Measurements from ENCODE around the gene SYNRG. TPM values are rescaled to one million over a fixed set of nuclear protein-coding genes. Genes with fewer than 3 reads are reported as not detected.
A peak's percentile ranks its signal among the peaks of the same experiment; 100 is the strongest.

The SYNRG gene
- total and polyA plus RNA-seq, 2 of the 13 experiments (the other 11 are each of a cell fraction or from before 2014, with no cell fraction given) = 7.3 to 8.7 TPM

DNA sequence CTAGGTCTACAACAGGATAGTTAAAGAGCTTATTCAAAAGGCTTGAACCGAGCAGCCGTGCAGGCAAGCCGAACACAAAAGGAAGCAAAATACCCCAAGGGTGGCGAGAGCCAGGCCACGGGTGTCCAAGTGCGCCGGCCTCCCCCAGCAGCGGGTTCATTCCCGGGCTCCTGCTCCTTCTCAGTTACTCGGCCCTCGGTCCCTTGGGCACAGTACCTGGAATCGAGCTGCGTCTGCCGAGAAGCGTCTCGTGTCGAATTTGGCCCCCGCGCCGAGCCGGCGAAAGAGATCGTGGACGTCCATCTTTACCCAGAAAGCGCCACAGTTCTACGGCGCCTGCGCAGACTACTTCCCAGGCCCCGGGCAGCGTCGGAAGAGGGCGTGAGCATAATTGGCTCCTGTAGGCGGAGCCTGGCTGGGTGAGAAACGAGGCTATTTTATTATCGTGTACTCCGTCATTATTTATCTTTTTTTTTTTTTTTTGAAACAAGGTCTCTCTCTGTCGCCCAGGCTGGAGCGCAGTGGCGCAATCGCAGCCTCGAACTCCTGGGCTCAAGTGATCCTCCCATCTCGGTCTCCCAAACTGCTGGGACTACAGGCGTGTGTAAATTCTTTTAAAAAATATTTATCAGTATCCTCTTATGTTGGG lies 34.0 kb upstream of the SYNRG start, which contains the start of gene DDX52 (continued):
- TF ChIP-seq FOXC1 (CRISPR knock-in tag; IDR thresholded peaks at IDR 0.05; ENCODE audit: borderline replicate concordance) (no peak; the same call in 1 of the 2 replicates), CBX5 (CRISPR knock-in tag; IDR thresholded peaks at IDR 0.05; ENCODE audit: borderline replicate concordance) (0 out of 2 replicates have a peak, but pooled peaks have one; percentile 39), ZNF83 (CRISPR knock-in tag; IDR thresholded peaks at IDR 0.05; ENCODE audit: borderline replicate concordance) (no peak), XBP1 (CRISPR knock-in tag; IDR thresholded peaks at IDR 0.05) (no peak), ZNF274 (CRISPR knock-in tag; IDR thresholded peaks at IDR 0.05) (peak; percentile 67; the same call in 1 of the 2 replicates), DNMT1 (CRISPR knock-in tag; IDR thresholded peaks at IDR 0.05) (no peak), SP1 (IDR thresholded peaks at IDR 0.05) (no peak), SP1 (CRISPR knock-in tag; IDR thresholded peaks at IDR 0.05) (0 out of 2 replicates have a peak, but pooled peaks have one; percentile 15), ZC3H13 (CRISPR knock-in tag; IDR thresholded peaks at IDR 0.05) (no peak), ZNF24 (IDR thresholded peaks at IDR 0.05) (no peak), NFYB (CRISPR knock-in tag; IDR thresholded peaks at IDR 0.05) (no peak), ZNF446 (CRISPR knock-in tag; IDR thresholded peaks at IDR 0.05) (no peak), SRSF9 (IDR thresholded peaks at IDR 0.05; ENCODE audit: borderline replicate concordance, insufficient read depth, low read depth, low read length, poor library complexity, severe bottlenecking) (no peak), ZZZ3 (CRISPR knock-in tag; IDR thresholded peaks at IDR 0.05; ENCODE audit: borderline replicate concordance) (no peak), SRY (CRISPR knock-in tag; IDR thresholded peaks at IDR 0.05) (no peak), ZNF674 (CRISPR knock-in tag; IDR thresholded peaks at IDR 0.05; ENCODE audit: low read depth) (no peak), RBM22 (optimal IDR thresholded peaks at IDR 0.05; ENCODE audit: low read length) (no peak), MZF1 (CRISPR knock-in tag; IDR thresholded peaks at IDR 0.05; ENCODE audit: borderline replicate concordance) (no peak), SNAI1 (CRISPR knock-in tag; IDR thresholded peaks at IDR 0.05; ENCODE audit: borderline replicate concordance) (peak; percentile 82; the same call in 1 of the 2 replicates)
- TF ChIP-seq, protein P1, sequence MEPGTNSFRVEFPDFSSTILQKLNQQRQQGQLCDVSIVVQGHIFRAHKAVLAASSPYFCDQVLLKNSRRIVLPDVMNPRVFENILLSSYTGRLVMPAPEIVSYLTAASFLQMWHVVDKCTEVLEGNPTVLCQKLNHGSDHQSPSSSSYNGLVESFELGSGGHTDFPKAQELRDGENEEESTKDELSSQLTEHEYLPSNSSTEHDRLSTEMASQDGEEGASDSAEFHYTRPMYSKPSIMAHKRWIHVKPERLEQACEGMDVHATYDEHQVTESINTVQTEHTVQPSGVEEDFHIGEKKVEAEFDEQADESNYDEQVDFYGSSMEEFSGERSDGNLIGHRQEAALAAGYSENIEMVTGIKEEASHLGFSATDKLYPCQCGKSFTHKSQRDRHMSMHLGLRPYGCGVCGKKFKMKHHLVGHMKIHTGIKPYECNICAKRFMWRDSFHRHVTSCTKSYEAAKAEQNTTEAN (CRISPR knock-in tag; conservative IDR thresholded peaks at IDR 0.05) = 0 out of 2 replicates have a peak, but pooled peaks have one; percentile 43
- TF ChIP-seq, protein P2, sequence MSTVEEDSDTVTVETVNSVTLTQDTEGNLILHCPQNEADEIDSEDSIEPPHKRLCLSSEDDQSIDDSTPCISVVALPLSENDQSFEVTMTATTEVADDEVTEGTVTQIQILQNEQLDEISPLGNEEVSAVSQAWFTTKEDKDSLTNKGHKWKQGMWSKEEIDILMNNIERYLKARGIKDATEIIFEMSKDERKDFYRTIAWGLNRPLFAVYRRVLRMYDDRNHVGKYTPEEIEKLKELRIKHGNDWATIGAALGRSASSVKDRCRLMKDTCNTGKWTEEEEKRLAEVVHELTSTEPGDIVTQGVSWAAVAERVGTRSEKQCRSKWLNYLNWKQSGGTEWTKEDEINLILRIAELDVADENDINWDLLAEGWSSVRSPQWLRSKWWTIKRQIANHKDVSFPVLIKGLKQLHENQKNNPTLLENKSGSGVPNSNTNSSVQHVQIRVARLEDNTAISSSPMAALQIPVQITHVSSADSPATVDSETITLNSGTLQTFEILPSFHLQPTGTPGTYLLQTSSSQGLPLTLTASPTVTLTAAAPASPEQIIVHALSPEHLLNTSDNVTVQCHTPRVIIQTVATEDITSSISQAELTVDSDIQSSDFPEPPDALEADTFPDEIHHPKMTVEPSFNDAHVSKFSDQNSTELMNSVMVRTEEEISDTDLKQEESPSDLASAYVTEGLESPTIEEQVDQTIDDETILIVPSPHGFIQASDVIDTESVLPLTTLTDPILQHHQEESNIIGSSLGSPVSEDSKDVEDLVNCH (CRISPR knock-in tag; IDR thresholded peaks at IDR 0.05) = no peak
- TF ChIP-seq, protein P3, sequence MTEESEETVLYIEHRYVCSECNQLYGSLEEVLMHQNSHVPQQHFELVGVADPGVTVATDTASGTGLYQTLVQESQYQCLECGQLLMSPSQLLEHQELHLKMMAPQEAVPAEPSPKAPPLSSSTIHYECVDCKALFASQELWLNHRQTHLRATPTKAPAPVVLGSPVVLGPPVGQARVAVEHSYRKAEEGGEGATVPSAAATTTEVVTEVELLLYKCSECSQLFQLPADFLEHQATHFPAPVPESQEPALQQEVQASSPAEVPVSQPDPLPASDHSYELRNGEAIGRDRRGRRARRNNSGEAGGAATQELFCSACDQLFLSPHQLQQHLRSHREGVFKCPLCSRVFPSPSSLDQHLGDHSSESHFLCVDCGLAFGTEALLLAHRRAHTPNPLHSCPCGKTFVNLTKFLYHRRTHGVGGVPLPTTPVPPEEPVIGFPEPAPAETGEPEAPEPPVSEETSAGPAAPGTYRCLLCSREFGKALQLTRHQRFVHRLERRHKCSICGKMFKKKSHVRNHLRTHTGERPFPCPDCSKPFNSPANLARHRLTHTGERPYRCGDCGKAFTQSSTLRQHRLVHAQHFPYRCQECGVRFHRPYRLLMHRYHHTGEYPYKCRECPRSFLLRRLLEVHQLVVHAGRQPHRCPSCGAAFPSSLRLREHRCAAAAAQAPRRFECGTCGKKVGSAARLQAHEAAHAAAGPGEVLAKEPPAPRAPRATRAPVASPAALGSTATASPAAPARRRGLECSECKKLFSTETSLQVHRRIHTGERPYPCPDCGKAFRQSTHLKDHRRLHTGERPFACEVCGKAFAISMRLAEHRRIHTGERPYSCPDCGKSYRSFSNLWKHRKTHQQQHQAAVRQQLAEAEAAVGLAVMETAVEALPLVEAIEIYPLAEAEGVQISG (CRISPR knock-in tag; IDR thresholded peaks at IDR 0.05) = no peak; the same call in 1 of the 2 replicates
- TF ChIP-seq, protein P4, sequence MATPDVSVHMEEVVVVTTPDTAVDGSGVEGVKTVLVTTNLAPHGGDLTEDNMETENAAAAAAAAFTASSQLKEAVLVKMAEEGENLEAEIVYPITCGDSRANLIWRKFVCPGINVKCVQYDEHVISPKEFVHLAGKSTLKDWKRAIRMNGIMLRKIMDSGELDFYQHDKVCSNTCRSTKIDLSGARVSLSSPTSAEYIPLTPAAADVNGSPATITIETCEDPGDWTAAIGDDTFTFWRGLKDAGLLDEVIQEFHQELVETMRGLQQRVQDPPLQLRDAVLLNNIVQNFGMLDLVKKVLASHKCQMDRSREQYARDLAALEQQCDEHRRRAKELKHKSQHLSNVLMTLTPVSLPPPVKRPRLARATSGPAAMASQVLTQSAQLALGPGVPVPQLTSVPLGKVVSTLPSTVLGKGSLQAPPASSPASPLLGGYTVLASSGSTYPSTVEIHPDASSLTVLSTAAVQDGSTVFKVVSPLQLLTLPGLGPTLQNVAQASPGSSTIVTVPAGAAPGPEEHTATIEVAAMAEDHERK (CRISPR knock-in tag; IDR thresholded peaks at IDR 0.05; ENCODE audit: low read depth) = no peak

All from HepG2 (cell line).